Retinal pigment epithelial cell (primary cell): ENCODE measurements around the gene SIN3A.
"Not testable (repeated sequence)": the region's sequence is repeated elsewhere in the genome, so short reads cannot be mapped to it uniquely, and the experiment has no call there.

ENCODE experiments used
- DNase-seq: peaks from one replicate; pipeline ENCODE4 v3.0.0-alpha.2; 2010; ENCODE audit warnings: low read depth
- H3K4me3 ChIP-seq: 2 replicates; pipeline ENCODE4 v1.5.1; 2011; ENCODE audit warnings: mild to moderate bottlenecking, low read length, control low read depth, moderate library complexity
- TF ChIP-seq, protein P1 (sequence below): conservative IDR thresholded peaks from 2 replicates; pipeline ENCODE4 v1.5.1; 2011; ENCODE audit warnings: low read depth, low read length, control low read depth, inconsistent platforms

SIN3A gene

DNA sequence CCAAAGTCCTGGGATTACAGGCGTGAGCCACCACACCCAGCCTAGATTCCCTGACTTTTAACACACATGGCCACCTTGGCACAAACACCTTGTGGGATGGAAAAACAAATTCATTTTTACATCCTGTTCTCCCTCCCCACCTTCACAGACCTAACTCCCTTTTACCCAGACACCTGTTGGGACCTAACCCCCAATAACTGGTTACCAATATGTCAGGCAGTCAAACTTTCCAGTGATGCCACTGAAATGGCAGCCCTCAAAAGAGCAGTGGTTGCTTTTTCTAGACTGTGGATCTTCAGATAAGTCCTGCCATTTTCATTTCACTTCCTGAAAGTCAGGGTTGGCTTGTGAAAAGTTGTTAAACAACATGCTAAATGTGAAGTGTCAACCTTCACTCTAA lies 34.9 kb downstream of the SIN3A start:
- no peak overlapping the region for H3K4me3 ChIP-seq
- TF ChIP-seq, protein P1, sequence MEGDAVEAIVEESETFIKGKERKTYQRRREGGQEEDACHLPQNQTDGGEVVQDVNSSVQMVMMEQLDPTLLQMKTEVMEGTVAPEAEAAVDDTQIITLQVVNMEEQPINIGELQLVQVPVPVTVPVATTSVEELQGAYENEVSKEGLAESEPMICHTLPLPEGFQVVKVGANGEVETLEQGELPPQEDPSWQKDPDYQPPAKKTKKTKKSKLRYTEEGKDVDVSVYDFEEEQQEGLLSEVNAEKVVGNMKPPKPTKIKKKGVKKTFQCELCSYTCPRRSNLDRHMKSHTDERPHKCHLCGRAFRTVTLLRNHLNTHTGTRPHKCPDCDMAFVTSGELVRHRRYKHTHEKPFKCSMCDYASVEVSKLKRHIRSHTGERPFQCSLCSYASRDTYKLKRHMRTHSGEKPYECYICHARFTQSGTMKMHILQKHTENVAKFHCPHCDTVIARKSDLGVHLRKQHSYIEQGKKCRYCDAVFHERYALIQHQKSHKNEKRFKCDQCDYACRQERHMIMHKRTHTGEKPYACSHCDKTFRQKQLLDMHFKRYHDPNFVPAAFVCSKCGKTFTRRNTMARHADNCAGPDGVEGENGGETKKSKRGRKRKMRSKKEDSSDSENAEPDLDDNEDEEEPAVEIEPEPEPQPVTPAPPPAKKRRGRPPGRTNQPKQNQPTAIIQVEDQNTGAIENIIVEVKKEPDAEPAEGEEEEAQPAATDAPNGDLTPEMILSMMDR: no peak
- no peak for DNase-seq

- TF ChIP-seq, protein P1: no peak
- no peak overlapping the region for H3K4me3 ChIP-seq
- no peak for DNase-seq
These were observed 41.3 kb downstream of the SIN3A start for GRCh38 chr15:75410196-75410595.

GRCh38 chr15:75407083-75407482 lies 44.4 kb downstream of the SIN3A start:
- TF ChIP-seq, protein P1: no peak
- no peak for DNase-seq
- no peak overlapping the region for H3K4me3 ChIP-seq

DNA sequence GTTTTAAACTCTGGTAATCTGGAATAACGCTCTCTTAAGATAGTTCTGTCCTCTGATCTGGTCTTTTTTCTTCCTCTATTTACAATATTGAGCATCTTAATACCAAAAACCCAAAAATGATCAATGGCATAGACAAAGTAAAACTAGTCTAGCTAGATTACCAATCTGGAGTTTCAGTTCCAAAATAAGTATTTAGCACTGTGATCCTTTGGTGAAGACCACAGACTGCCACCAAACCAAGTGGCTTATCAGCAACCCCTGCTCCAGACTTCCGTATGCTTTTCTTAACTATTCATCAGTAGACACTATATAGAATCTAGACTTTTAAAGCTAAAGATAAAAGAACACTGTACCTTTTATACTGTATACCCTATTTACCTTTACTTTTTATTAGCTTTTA lies 47.6 kb downstream of the SIN3A start:
- no peak for DNase-seq
- H3K4me3 ChIP-seq: no peak overlapping the region
- TF ChIP-seq, protein P1: no peak

GRCh38 chr15:75397494-75397893 lies 54.0 kb downstream of the SIN3A start:
- no peak for DNase-seq
- no peak overlapping the region for H3K4me3 ChIP-seq
- TF ChIP-seq, protein P1: no peak

GRCh38 chr15:75389791-75390382 lies 61.6 kb downstream of the SIN3A start:
- no peak overlapping the region for H3K4me3 ChIP-seq
- TF ChIP-seq, protein P1: no peak
- DNase-seq: no peak

- not testable (repeated sequence) for H3K4me3 ChIP-seq, DNase-seq
These were observed 67.5 kb downstream of the SIN3A start for GRCh38 chr15:75383986-75384385.

DNA sequence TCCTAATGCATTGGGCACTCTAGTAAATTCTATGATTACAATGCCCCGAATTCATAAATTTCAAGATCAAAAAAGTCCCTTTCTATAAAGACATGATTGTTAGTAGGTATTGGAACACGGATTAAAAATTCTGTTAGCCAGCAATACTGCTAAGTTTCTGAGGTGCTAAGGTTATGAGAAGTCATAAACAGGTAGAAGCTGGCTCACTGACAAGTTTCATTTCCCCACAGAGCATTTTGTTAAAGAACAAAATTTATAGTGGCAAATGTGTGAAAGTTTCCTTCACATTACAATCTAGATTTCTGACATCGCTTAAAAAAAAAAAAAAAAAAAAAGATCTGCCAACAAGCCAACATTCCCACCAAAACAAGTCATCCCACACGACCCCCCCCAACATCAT lies 70.7 kb downstream of the SIN3A start:
- no peak overlapping the region for H3K4me3 ChIP-seq
- TF ChIP-seq, protein P1: no peak
- DNase-seq: no peak
